HL-60 (cell line): ENCODE results near the gene CERS5.

Experiments
- DNase-seq, 2 experiments: peaks; one replicate each; pipeline ENCODE4 v3.0.0-alpha.2; 2010 to 2020; ENCODE audit warnings: low read depth in 1 of 2, low spot score in 1 of 2
- H3K27ac ChIP-seq: fragments of 250-450 bp; sonication (Bioruptor Pico); replicated peaks from 2 replicates; pipeline ENCODE4 v1.5.1; 2020; ENCODE audit warnings: mild to moderate bottlenecking, moderate library complexity
- H3K27me3 ChIP-seq: fragments of 250-450 bp; sonication (Bioruptor Pico); 2 replicates; pipeline ENCODE4 v1.5.1; 2021; ENCODE audit warnings: mild to moderate bottlenecking, moderate library complexity; ENCODE audit not compliant: insufficient read depth, poor library complexity, severe bottlenecking
- H3K4me3 ChIP-seq: replicated peaks from 2 replicates; pipeline ENCODE4 v1.5.1; 2011; ENCODE audit warnings: mild to moderate bottlenecking, control low read depth, low read length; ENCODE audit not compliant: insufficient read depth
- CTCF ChIP-seq: IDR thresholded peaks from one replicate; pipeline ENCODE4 v1.5.1; 2011; ENCODE audit warnings: low read length, control low read depth, inconsistent platforms; ENCODE audit not compliant: insufficient read depth
- GABPA ChIP-seq: IDR thresholded peaks from 2 replicates; pipeline ENCODE4 v1.6.1; 2012; ENCODE audit warnings: low read depth
- POLR2AphosphoS5 ChIP-seq: IDR thresholded peaks from 2 replicates; pipeline ENCODE4 v1.6.1; 2012; ENCODE audit warnings: low read depth
- REST ChIP-seq: IDR thresholded peaks from 2 replicates; pipeline ENCODE4 v1.6.1; 2012; ENCODE audit warnings: low read depth; ENCODE audit not compliant: insufficient replicate concordance
- SPI1 ChIP-seq: IDR thresholded peaks from 2 replicates; pipeline ENCODE4 v1.6.1; 2012; ENCODE audit warnings: low read depth, mild to moderate bottlenecking, borderline replicate concordance

The CERS5 gene

GRCh38 chr12:50164963-50165362, 2.2 kb downstream of the CERS5 start:
- DNase-seq, result no peak
- H3K27me3 ChIP-seq, result no peaks in the 10 kb centered on the region
- no peak overlapping the region for H3K27ac ChIP-seq
- H3K4me3 ChIP-seq, result no peak overlapping the region
- no peak for TF ChIP-seq REST
- TF ChIP-seq POLR2AphosphoS5, result no peak
- TF ChIP-seq GABPA, result no peak

- peak; percentile 19 to 28 for DNase-seq
- Histone ChIP-seq H3K27me3 (no peaks in the 10 kb centered on the region), H3K4me3 (no peak overlapping the region), H3K27ac (no peak overlapping the region)
- TF ChIP-seq POLR2AphosphoS5 (no peak), GABPA (no peak), CTCF (no peak), SPI1 (no peak), REST (no peak)
Measured at GRCh38 chr12:50162230-50162629, 4.9 kb downstream of the CERS5 start.

- no peak for DNase-seq
Measured at GRCh38 chr12:50160643-50161042, 6.5 kb downstream of the CERS5 start.

More at GRCh38 chr12:50160643-50161042, 6.5 kb downstream of the CERS5 start:
- TF ChIP-seq REST (no peak), POLR2AphosphoS5 (no peak), SPI1 (no peak), GABPA (no peak), CTCF (no peak)
- H3K27ac ChIP-seq, result no peak overlapping the region
- no peak overlapping the region for H3K4me3 ChIP-seq
- H3K27me3 ChIP-seq, result no peaks in the 10 kb centered on the region
